Lung (tissue), 12 donors: ENCODE data around the gene HMBS. TPM values are rescaled to one million over a fixed set of nuclear protein-coding genes. Genes with fewer than 3 reads are reported as not detected.

Experiments
- ATAC-seq: fragments of 200-7000 bp; cut with Tn5 transposase; one replicate; pipeline ENCODE4 v1.9.1; 2020; ENCODE audit warnings: moderate number of reproducible peaks; ENCODE audit not compliant: insufficient read depth, low FRiP score
- DNase-seq, 3 donors: peaks; one replicate each; pipeline ENCODE4 v3.0.0-alpha.2; 2013 to 2017
- H3K27ac ChIP-seq, 2 donors: one replicate each; pipeline ENCODE4 v1.5.1; 2013; ENCODE audit warnings: mild to moderate bottlenecking in 2 of 2, moderate library complexity in 2 of 2, control low read depth in 1 of 2, inconsistent platforms in 1 of 2, low read depth in 1 of 2, low read length in 1 of 2
- H3K27me3 ChIP-seq, 3 donors: one replicate each; pipeline ENCODE4 v1.5.1; 2013; ENCODE audit warnings: low read length in 2 of 3; ENCODE audit not compliant: control insufficient read depth in 3 of 3, insufficient read depth in 3 of 3
- H3K36me3 ChIP-seq, 4 donors: one replicate each; pipeline ENCODE4 v1.5.1; 2013; ENCODE audit warnings: low read length in 4 of 4, mild to moderate bottlenecking in 1 of 4, moderate library complexity in 1 of 4; ENCODE audit not compliant: control insufficient read depth in 4 of 4, insufficient read depth in 4 of 4
- H3K4me1 ChIP-seq, 5 donors: one replicate each; pipeline ENCODE4 v1.5.1; 2013; ENCODE audit warnings: low read length in 5 of 5, mild to moderate bottlenecking in 2 of 5, moderate library complexity in 1 of 5; ENCODE audit not compliant: control insufficient read depth in 5 of 5, insufficient read depth in 5 of 5
- H3K4me3 ChIP-seq: one replicate; pipeline ENCODE4 v1.5.1; 2013; ENCODE audit warnings: mild to moderate bottlenecking, control low read depth, moderate library complexity
- H3K9ac ChIP-seq, 2 donors: one replicate each; pipeline ENCODE4 v1.5.1; 2013; ENCODE audit warnings: low read length in 2 of 2, control low read depth in 1 of 2; ENCODE audit not compliant: insufficient read depth in 1 of 2
- H3K9me3 ChIP-seq, 4 donors: one replicate each; pipeline ENCODE4 v1.5.1; 2013; ENCODE audit warnings: low read length in 3 of 4, mild to moderate bottlenecking in 1 of 4, moderate library complexity in 1 of 4; ENCODE audit not compliant: control insufficient read depth in 4 of 4, insufficient read depth in 3 of 4
- CTCF ChIP-seq: IDR thresholded peaks from 2 replicates; pipeline ENCODE4 v1.5.1; 2012; ENCODE audit warnings: mild to moderate bottlenecking; ENCODE audit errors: control extremely low read depth, extremely low read depth
- WGBS, 2 donors: extraction: QIAGEN DNeasy Blood & Tissue Kit; methylation state at CpG; one replicate each; pipeline ENCODE4 v1.1.7; 2013; 5-methylcytosine and 5-hydroxymethylcytosine counted together
- polyA plus RNA-seq, 2 donors: library from polyadenylated mRNA; stranded (reverse); fragments of 200-250 nt; gene quantifications; one replicate each; pipeline ENCODE4 v1.2.1, GENCODE V29; 2013
- total RNA-seq, 2 donors: library from RNA; depleted of rRNA in 1 of 2; stranded (reverse); fragments of >200 nt in 1 of 2; gene quantifications; one replicate each; pipeline ENCODE4 v1.2.1, GENCODE V29; 2014 to 2021
- donor health status: control.
- donor health status: control.
- donor health status: Bipolar disorder and iron deficiency.
- donor health status: healthy.
- donor health status: DM: yes; HTN: yes; CAD: no.

HMBS gene
- total and polyA plus RNA-seq, 4 donors = 11.7 to 33.3 (median 31.5) TPM

DNA sequence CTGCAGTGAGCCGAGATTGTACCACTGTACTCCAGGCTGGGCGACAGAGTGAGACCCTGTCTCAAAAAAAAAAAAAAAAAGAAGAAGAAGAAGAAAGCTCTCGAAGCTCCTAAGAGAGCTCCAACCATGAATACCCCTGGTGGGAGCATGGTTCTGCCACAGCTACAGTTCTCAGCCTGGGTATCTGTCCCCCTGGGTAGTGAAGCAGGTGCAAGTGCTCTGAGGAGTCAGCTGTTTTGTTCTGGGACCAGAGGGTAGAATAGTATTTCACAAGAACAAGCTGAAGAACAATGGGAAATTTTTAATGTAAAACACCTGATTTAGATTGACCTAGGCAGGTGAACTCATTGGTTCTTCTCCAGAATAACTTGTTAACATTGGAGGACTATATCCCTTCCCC, 23.4 kb upstream of the HMBS start:
- DNase-seq (no peak), ATAC-seq (no peak)
- no peaks in the 10 kb centered on the region for H3K9me3 ChIP-seq
- H3K27me3 ChIP-seq = no peaks in the 10 kb centered on the region
- peaks cover 0 to 3% (median under 1%) of the 10 kb centered on the region in 4 donors for H3K36me3 ChIP-seq
- H3K27ac ChIP-seq = no peak overlapping the region
- H3K9ac ChIP-seq = no peak overlapping the region
- TF ChIP-seq CTCF = no peak
- 89 to 95% methylated on average over 3 of the region's 3 CpGs for WGBS, 2 donors
- H3K4me1 ChIP-seq = peaks cover 0 to 7% (median 6%) of the 10 kb centered on the region in 5 donors
- H3K4me3 ChIP-seq = no peak overlapping the region

DNA sequence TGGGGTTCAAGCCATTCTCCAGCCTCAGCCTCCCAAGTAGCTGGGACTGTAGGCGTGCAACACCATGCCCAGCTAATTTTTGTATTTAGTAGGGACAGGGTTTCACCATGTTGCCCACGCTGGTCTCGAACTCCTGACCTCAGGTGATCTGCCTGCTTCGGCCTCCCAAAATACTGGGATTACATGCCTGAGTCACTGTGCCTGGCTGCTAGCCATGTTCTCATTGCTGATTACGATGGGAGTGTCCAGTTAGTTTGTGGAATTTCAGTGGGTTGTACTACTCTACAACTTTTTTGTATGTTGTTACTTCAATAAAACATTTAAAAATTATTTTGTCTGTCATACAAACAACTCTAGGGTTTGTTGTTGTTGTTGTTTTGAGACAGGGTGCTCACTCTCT, 21.9 kb upstream of the HMBS start:
- WGBS, 2 donors = 79 to 86% methylated on average over 5 of the region's 5 CpGs
- Histone ChIP-seq H3K9me3 (no peaks in the 10 kb centered on the region), H3K27me3 (no peaks in the 10 kb centered on the region), H3K4me3 (no peak overlapping the region), H3K27ac (no peak overlapping the region), H3K4me1 (peaks cover 0 to 11% (median 7%) of the 10 kb centered on the region in 5 donors), H3K9ac (no peak overlapping the region), H3K36me3 (peaks cover 0 to 3% (median under 1%) of the 10 kb centered on the region in 4 donors)
- no peak for ATAC-seq
- TF ChIP-seq CTCF = no peak
- DNase-seq = no peak

DNA sequence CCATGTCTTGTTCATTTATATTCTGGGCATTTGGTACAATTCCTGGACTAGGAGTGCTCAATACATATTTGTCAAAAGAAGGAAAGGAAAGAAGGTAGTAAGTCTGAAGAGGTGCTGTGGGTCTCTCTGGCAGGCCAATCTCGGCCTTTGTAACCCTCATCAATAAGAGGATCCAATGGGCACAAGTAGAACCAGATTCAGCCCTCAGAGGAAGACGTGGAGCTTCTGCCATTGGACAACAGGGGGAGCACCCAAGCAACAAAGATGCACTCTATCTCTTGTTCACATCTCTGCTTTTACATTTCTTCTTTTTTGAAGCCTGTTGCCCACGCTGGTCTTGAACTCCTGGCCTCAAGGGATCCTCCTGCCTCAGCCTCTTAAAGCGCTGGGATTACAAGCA, 19.3 kb upstream of the HMBS start:
- H3K4me3 ChIP-seq = no peak overlapping the region
- WGBS, 2 donors = 69 to 86% methylated on average over 4 of the region's 4 CpGs
- peak in 1 of 3 donors; percentile 11 for DNase-seq

More for the DNA sequence above, 19.3 kb upstream of the HMBS start:
- no peaks in the 10 kb centered on the region for H3K9me3 ChIP-seq
- H3K27ac ChIP-seq = no peak overlapping the region
- H3K27me3 ChIP-seq = no peaks in the 10 kb centered on the region
- H3K9ac ChIP-seq = no peak overlapping the region
- peaks cover 0 to 7% (median 5%) of the 10 kb centered on the region in 4 donors for H3K36me3 ChIP-seq
- ATAC-seq = no peak
- no peak for TF ChIP-seq CTCF
- H3K4me1 ChIP-seq = peaks cover 0 to 11% (median 5%) of the 10 kb centered on the region in 5 donors
